Stimulated activated CD8-positive, alpha-beta memory T cell treated with anti-CD3 and anti-CD28 coated beads, Interleukin-4, amount 100 ng/mL, for 48 hours (primary cell): ENCODE data around the gene PSMG2.
A peak's percentile ranks its signal among the peaks of the same experiment; 100 is the strongest.

Source experiments
- DNase-seq: peaks from one replicate; pipeline ENCODE4 v3.0.0-alpha.2; 2020

The PSMG2 gene

GRCh38 chr18:12767580-12768155, 64.8 kb downstream of the PSMG2 start:
- DNase-seq, result no peak

DNA sequence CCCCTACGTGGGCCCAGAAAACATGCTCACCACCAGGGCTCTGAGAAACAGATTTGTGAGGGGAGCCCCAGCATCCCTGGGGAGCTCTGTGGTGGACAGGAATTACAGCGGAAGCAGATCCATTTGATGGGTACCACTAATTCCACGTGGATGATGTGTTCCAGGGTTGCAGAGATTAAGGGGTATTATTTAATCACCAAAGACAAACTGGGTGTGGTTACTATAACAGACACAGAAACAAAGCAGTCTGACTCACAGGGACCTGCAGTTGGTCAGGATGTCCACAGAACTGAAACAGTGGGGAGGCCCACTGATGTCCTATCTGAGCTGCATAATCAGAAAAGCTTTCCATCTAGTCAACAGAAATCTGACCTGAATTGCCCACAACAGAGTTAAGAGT, 65.8 kb downstream of the PSMG2 start:
- no peak for DNase-seq

DNA sequence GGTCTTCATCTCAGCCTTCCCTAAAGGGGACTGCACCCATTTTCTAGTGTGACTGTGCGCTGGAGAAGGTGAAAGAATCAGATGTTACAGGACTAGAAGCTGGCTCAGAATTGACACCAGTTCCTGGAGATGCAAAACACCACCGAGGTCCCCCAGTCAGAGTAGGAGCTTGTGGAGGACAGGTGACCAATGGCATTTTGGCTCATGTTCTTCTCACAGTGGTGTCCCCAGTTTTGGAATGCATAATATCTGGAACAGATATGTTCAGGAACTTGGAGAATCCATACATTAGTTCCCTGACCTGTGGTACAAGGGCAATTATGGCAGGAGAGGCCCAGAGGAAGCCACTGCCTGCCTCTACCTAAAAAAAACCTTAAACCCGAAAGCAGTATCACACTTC, 66.3 kb downstream of the PSMG2 start:
- no peak for DNase-seq

- DNase-seq, result no peak
Observed at GRCh38 chr18:12769644-12770440, 67.0 kb downstream of the PSMG2 start.

DNA sequence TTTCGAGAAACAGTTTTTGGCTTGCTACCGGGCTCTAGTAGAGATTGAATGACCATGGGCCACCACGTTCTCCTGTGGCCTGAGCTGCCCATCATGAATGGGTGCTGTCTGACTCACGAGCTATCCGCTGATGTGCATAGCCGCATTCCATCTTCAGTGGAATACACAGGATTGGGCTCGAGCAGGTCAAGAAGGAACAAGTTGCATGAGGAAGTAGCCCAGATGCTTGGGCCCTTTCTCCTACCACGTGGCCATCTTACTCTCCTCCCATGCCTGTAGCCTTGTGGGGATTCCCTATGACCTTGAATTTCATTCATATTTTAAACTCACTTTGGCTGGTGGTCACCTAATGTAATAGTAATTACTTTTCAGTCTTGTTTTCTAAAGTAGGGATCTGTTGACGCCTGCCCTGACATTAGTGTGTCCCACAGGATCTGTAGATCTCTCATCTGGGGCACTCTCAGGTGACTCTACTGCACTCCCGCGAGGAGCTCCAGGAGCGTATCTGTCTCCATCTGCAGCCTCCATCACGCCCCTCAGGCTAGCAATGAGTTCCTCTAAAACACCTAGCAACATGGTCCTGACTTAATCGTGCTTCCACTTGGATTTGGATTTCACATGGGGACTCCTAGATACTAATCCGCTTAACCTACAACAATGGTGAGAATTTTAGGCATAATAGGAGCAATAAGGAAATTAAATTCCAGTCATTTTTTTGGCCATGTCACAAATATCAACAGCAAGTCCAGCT, 67.8 kb downstream of the PSMG2 start:
- no peak for DNase-seq

DNA sequence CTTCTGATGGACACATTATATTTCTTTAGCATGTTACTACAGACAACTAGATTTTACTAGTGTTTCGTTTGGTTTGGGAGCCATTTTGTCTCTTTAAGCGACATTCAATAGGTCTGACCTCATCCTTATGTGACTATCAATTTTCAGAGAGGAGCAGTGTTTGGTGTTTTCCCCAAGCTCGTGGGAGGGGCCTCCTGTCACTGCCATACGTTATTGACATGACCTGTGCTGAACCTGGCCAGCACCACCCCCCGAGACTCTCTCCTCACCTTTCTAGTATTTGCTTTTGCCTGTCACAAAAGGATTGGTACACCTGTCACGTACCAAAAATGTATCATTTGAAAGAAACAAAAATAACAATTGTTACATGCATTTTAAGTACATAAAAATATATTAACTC, 69.3 kb downstream of the PSMG2 start:
- no peak for DNase-seq

DNA sequence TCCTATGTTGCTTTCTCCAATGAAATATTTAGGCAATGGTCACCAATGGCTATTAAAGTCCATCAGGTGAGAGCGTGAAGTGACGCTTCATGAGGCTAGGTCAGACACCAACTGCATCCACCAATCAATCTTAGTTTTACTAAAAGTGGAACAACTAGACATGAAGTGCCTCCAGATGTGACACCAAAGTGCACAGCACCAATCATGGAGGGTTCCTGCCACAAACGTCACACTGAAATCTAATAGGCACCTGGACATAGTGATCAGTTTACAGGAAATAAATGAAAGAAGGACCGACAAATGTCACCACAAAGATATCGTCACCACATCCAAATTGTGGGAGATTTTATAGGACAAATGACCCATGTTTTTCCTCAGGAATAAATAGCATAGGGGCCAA, 70.5 kb downstream of the PSMG2 start:
- no peak for DNase-seq

DNA sequence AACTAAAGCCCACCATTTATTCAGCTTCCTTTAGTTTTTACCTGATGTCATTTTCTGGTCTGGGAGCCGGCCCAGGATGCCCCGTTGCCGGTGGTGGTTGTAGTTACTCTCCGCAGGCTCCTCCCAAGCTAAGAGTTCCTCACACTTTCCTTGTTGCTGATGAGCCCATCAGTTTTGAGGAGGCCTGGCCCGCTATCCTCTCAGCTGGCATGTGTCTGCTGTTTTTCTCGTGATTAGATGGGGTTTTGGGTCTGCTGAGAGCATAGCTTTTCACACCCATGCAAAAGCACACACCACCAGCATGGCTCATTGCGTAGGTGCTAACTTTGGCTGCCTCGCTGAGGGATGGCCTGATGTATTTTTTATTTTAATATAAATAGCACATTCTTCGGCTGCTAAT, 72.1 kb downstream of the PSMG2 start:
- DNase-seq, result peak; percentile 30
